Stimulated activated CD4-positive, alpha-beta T cell treated with anti-CD3 and anti-CD28 coated beads, TNF-alpha, amount 100 ng/mL, for 1 hour (primary cell): Measurements from ENCODE around the gene PNLDC1.
"Not testable (repeated sequence)": the region's sequence is repeated elsewhere in the genome, so short reads cannot be mapped to it uniquely, and the experiment has no call there.

Source experiments
- DNase-seq, 3 donors: peaks; one replicate each; pipeline ENCODE4 v3.0.0-alpha.2; 2020; ENCODE audit warnings: low read depth in 3 of 3, low spot score in 1 of 3

The PNLDC1 gene

GRCh38 chr6:159819098-159819497 lies 19.0 kb downstream of the PNLDC1 start:
- no peak for DNase-seq

DNA sequence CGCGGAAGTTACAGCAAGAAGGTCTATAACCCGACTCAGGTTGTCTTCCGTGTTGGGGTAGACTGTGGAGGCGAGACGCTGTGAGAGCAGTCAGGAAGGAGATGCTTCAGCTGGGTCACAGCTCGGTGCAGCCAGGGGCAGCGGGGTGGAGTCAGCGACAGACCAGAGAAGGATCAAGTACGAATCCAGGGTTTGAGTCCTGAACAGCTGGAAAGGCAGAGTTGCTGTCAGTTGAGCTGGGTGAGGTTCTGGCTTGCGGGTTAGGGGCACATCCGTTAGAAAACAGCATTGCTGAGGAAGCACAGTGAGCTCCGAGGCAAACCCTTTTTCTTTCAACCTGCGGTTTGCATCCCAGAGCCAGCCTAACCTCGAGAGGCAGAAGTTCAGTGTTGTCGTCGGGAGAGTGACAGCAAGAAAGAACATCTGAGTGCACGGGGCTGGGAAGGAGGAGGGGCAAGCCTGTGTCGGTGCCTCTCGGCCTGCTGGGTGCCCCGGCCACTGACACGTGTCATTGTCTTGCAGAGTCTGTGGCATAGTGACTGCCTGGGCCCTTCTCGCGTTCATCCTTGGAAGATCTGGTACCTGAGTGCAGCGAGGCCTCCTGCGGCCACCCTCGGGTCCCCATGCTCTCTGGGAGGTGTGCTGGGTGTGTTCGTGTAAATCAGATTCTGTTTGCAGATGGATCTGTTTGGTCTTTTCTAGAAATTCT lies 20.0 kb downstream of the PNLDC1 start:
- DNase-seq, result peak in 1 of 3 donors; percentile 14

DNA sequence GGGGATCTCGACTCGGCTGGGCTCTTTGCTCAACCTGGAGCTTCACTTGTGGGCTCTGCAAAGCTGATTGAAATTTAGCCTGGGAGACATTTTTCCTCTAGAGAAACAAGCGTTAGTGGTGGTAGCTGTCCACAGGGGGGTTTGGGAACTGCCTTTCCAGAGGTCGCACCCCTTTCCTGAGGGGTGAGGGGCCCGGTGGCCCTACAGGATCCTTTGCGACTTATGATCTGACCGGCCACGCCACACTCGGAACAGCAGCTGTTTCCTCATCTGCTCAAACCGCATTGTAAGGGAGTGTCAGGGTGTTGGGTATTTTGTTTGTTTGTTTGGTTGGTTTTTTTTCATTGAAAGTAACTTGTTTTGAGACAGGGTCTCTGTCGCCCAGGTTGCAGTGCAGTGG lies 21.0 kb downstream of the PNLDC1 start:
- DNase-seq, result no peak

DNA sequence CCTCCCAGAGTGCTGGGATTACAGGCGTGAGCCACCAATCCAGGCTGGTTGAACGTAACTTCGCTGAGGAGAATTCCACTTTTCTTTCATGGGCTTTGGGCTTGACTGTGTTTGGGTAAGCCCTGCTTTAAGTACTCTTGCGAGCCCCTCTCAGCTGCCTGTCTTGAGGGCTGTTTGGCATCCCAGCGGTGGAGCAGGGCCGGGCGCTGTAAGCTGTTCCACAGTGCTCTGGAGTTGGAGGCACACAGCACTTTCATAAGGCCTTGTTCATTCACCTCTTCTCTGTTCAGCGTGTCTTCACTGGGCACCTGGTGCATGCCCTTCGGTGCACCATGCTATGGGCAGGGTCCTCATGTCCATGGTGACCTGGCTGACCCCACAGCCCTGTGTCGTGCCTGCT lies 21.6 kb downstream of the PNLDC1 start:
- no peak for DNase-seq

DNA sequence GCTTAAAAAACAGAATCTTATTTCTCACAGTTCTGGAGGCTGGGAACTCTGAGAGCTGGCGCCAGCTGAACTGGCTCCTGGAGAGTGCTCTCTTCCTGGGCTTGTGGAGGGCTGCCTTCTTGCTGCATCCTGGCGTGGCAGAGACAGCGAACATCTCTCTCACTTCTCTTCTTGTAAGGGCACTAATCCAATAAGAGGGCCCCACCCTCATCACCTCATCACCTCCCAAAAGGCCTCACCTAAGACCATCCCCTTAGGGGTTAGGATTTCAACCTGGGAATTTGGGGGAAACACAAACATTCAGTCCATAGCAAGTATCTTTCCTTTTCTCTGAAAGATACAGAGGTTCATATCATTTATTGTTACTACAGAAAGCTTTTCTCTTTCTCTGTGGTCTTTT lies 23.9 kb downstream of the PNLDC1 start:
- DNase-seq, result no peak

DNA sequence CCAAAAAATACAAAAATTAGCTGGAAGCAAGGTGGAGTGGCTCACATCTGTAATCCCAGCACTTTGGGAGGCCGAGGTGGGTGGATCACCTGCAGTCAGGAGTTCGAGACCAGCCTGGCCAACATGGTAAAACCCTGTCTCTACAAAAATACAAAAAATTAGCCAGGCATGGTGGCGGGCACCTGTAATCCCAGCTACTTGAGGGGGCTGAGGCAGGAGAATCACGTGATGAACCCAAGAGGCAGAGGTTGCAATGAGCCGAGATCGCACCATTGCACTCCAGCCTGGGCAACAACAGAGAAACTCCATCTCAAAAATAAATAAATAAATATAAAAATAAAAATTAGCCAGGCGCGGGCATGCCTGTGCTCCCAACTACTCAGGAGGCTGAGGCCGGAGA lies 24.6 kb downstream of the PNLDC1 start:
- not testable (repeated sequence) for DNase-seq

GRCh38 chr6:159826004-159826403 lies 25.9 kb downstream of the PNLDC1 start:
- no peak for DNase-seq

DNA sequence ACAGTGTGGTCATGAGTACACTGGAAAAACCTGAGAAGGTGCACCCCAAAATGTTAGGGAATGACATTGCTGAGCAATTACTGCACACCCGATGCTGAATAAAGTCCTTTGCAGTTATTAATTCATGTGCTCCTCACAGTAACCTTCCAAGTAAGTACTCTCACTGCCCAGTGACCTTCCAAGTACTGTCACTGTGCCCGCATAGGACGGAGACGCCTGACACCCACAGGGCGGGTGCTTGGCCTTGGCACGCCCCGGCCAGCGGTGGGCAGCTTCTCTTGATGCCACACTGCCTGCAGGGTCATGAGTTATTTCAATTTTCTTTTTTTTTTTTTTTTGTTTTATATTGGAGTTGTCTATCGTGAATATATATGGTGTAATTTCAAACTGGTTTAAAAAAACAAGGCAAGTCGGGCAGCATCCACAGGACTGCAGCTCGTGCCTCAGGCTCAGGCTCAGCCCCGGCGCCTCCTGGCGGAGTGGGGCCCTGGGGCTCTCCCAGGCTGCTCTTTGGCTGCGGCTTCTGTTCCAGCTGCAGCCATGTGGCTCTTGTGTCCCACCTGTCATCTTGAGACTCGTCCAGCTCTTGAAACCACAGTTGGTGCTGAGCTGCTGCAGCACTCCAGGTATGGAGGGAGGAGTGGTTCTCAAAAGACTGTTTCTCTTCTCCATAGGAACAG lies 27.0 kb downstream of the PNLDC1 start:
- no peak for DNase-seq

GRCh38 chr6:159828074-159828473 lies 28.0 kb downstream of the PNLDC1 start:
- DNase-seq, result no peak

DNA sequence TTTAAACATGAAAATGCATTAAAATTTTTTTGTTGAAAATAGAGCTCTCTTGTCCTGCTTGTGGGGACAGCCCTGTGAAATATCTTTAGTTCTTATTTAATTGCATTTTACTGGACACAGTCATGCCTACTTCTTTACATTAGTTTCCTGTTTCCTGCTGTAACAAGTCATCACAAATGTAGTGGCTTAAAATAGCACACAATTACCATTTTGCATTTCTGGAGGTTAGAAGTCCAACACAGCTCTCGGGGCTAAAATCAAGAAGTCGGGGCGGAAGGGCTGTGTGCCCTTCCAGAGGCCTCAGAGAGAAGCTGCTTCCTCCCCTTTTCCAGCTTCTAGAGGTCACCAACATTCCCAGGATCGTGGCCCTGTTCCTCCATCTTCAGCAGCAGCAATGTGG lies 29.4 kb downstream of the PNLDC1 start:
- no peak for DNase-seq

DNA sequence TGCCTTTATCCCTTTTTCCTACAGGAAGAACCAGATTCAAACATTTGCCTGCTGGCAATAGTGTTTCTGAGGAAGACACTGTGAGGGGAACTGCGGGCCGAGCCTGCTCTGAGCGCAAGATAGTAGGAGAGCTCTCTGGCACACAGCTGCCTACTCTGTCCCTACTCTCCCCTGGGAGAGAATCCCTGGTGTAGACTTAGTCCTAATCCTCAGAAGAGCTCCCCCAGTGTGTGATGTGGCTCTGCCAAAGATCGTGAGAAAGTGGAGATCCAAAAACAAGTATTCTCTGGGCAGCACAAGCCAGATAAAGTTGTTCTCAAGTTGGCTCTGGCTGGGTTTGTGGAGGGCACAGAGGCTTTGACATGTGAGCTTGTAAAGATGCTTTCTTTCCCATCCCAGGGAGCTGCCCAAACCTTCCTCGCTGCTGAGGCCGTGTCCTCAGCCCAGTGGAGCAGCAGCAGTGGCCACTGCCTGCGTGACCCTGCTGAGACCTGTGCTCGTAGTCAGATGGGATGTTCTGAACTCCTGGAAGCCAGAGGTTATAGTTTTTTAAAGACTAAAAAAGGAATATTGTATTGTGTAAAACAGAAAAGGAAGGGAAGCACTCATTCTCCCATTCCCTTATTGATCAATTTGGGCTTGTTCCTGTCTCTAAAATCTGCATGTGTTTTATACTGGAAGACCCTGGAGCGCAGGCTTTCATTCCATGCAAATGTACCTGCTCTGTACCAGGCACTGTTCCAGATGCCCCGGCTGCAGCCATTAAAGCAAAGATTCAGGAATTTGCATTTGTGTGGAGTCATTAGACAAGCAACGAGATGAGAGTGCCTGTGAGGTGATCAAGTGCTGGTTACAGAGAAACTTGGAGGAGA lies 30.7 kb downstream of the PNLDC1 start:
- no peak for DNase-seq

DNA sequence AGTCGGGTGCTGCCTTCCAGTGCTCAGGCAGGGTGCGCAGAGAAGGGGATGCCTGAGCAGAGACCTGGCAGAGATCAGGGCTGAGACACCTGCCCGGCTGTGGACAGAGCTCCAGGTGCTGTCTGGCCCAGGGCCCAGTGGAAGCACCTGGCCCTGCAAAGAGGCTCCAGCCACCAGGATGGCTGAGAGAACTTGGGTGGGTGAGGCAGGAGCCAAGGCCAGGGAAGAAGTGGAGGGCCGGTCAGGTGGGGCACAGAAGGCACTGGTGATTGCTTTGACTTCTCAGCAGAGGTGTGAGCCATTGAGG lies 31.2 kb downstream of the PNLDC1 start:
- DNase-seq, result no peak

DNA sequence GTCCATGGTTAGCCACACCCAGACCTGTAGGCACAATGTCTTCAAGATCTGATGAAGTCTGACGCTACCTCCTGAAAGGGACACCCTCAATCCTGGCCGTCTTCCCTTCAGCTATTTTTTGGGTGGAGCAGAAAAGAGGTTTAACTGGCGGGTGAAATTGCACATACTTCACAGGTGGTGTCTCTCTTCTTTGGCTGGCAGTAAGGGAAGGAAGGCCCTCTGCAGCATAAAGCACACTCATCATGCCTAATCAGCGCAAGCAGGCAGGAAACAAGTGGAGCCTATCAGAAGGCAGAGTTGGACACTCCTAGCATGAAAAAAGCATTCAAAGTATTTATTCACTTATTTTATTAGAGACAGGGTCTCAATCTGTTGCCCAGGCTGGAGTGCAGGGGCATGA lies 32.9 kb downstream of the PNLDC1 start:
- no peak for DNase-seq

DNA sequence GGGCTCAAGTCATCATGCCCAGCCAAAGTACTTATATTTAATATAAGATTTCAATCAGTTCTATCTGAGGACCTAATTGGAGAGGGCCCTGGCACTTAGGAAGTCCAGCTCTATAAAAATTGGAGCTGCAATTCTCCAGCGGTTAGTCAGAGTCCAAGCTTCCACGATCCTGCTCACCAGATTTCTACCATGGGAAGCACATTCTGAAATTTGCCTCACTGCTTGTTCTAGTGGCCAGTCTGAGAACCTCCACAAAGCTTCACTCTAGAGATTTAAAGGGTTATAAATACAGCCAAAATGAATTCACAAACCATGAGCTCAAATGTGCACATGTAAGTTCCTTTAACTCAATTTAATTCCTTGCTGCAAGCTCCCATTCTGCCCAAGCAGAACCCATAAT lies 33.5 kb downstream of the PNLDC1 start:
- no peak for DNase-seq

GRCh38 chr6:159833997-159834603 lies 34.0 kb downstream of the PNLDC1 start:
- no peak for DNase-seq

DNA sequence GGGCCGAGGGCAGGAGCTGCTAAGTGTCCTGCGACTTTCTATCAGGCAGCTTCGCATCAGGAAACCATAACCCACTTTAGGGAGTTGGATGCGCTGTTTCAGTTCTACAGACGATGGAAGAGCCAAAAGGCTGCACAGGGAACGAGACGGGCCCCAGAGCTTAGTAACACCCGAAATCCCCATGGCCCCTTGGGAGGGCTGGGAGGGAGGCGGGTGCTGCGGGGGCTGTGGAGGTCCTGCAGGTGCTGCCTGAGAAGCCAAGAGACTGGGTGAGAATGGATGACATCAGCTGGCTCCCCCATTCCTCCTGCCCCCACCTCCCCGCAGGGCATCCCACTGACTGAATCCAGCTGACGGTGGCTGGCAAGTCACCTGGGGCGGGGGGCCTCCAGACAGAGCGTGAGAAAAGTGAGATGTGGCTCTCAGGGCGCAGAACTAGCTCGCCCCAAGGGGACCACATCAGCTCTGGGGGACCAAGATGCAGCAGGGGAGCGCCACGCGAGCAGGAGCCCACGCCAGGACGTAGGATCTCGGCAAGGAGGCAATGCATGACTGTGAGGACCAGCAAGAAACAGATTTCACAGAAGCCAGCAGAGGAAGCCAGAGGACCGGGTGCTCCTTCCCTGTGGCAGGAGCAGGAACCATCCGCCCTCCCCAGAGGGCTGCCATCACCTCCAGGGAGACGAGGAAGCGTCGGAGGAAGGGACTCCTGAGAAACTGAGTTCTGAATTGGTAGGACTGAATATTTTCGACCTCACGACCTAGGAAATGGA lies 36.8 kb downstream of the PNLDC1 start:
- no peak for DNase-seq

DNA sequence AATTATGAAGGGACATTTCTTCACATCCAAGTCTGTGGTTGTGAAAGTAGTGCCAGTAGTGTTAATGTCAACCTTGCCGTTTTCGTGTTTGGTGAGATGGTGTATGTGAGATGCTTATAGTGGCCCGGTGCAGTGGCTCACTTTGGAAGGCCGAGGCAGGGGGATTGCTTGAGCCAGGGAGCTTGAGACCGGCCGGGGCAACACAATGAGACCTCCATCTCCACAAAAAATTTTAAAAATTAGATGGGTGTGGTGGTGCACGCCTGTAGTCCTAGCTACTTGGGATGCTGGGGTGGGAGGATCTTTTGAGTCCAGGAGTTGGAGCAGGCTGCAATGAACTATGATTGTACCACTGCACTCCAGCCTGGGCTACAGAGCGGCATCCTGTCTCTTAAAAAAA lies 37.4 kb downstream of the PNLDC1 start:
- no peak for DNase-seq

GRCh38 chr6:159838020-159838744 lies 38.1 kb downstream of the PNLDC1 start:
- no peak for DNase-seq

GRCh38 chr6:159842035-159842434 lies 42.0 kb downstream of the PNLDC1 start:
- no peak for DNase-seq
